GM13977 (cell line): Measurements from ENCODE around the gene CHRM5.

Source experiments
- DNase-seq: peaks from one replicate; pipeline ENCODE4 v3.0.0; 2012; ENCODE audit warnings: low spot score
- CTCF ChIP-seq: IDR thresholded peaks from 2 replicates; pipeline ENCODE4 v1.5.1; 2012; ENCODE audit warnings: mild to moderate bottlenecking, control low read depth; ENCODE audit not compliant: insufficient read depth; ENCODE audit errors: extremely low read depth, missing control alignments
- in situ Hi-C: fragments of 300-500 bp; cut with MboI; formaldehyde crosslinking; loops from one replicate; pipeline ENCODE4 v1.12.0; 2022; ENCODE audit warnings: low sequenced_read_pairs, low pct_unique_long_range_greater_than_20kb, mixed read lengths, inconsistent platforms; ENCODE audit not compliant: unreplicated experiment

Gene CHRM5

GRCh38 chr15:34031987-34032760 lies 63.9 kb downstream of the CHRM5 start:
- in situ Hi-C loops, result no loop called here
- no peak for TF ChIP-seq CTCF

GRCh38 chr15:34038023-34038870 lies 70.0 kb downstream of the CHRM5 start:
- no peak for TF ChIP-seq CTCF
- peak; percentile 85 for DNase-seq
- in situ Hi-C loops, result no loop called here

More at GRCh38 chr15:34031987-34032760, 63.9 kb downstream of the CHRM5 start:
- DNase-seq, result no peak

GRCh38 chr15:34038871-34039789 lies 70.8 kb downstream of the CHRM5 start, which contains the start of gene AVEN:
Gene AVEN, minus strand, starts transcription at chr15:34039204. Its CDS starts 158 bp downstream, at chr15:34039046.
- in situ Hi-C loops, result no loop called here
- DNase-seq, result peak; percentile 70
- no peak for TF ChIP-seq CTCF

GRCh38 chr15:34039790-34040113 lies 71.5 kb downstream of the CHRM5 start:
- in situ Hi-C loops, result no loop called here
- DNase-seq, result no peak
- TF ChIP-seq CTCF, result no peak

GRCh38 chr15:34043391-34043790 lies 75.1 kb downstream of the CHRM5 start:
- no peak for DNase-seq
- TF ChIP-seq CTCF, result no peak
- in situ Hi-C loops, result no loop called here

- TF ChIP-seq CTCF, result no peak
- in situ Hi-C loops, result no loop called here
- DNase-seq, result no peak
These were observed 75.5 kb downstream of the CHRM5 start for GRCh38 chr15:34043813-34044212.
